NCI-H82 (cell line): ENCODE measurements around the gene BPGM.
A peak's percentile ranks its signal among the peaks of the same experiment; 100 is the strongest.
"Not testable (repeated sequence)": the region's sequence is repeated elsewhere in the genome, so short reads cannot be mapped to it uniquely, and the experiment has no call there.

ENCODE experiments used
- DNase-seq: peaks from one replicate; lab custom pipeline; 2025; lab: John Stamatoyannopoulos, UW

BPGM gene

DNA sequence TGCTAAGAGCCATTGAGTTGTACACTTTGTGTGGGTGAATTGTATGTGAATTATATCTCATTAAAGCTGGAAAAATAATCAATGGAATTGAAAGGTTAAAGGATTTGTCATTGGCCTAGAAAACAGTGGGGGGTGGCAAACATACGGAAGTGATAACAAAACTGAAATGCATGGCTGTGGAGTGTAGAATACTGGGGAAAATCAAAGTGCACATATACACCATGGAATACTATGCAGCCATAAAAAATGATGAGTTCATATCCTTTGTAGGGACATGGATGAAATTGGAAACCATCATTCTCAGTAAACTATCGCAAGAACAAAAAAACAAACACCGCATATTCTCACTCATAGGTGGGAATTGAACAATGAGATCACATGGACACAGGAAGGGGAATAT lies 18.4 kb downstream of the BPGM start:
- not testable (repeated sequence) for DNase-seq

DNA sequence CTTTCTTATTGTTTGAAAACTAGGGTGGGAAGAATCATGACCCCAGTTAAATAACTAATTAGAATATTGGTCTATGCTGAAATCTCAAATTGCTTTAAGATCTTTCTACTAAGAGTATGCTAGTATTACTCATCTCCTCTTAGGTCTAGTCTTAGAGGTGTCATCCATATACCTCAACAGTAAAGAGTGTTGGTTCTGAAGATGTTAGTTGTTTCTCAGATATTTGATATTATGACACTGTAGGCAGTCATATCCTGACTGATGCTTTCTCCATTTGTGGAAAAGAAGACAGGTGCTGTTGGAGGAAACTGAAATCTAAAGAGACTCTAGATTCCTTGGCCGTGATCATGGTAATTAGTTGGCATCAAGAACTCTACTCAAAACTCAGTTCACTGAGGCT lies 21.2 kb downstream of the BPGM start:
- no peak for DNase-seq

DNA sequence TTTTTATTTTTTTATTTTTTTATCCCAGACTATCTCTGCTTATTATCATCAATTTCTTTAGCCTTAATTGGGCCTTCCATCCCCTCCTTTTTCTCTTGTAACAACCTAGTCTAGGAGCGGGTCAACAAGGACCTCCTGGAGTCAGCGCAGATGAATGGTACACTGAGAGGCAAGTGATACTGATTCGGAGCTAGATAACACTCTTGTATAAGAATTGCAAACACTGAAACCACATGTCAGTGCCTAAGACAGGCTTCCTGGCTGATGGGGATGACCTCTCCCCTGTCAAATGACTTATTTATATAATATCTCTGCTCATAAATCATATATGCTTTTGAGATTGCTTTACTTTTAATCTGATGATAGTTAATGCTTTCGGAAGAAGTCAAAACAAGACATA lies 22.7 kb downstream of the BPGM start:
- DNase-seq = no peak

DNA sequence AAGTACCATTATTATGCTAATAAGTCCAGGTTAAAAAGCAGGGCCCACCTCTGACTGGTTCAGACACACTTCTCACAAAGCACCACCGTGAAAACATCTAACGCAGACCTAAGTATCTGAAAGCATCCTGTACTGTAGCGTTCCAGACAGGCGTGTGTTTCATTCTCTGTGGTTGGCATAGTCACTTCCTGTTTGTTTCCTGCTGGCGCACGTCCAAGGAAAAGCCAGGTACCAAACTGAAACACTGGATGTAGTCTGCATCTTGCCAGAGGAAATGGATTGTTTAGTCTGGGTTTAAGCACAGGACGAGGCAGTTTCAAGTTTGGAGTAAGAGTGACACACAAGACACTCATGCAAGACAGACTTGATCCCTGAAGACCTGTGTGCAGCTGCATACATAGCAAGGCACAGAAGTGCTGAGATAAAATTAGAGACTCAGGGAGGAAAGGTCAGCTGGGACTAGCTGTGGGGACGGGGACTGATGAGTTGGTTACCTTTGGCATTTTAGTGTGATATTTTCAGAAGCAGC lies 23.3 kb downstream of the BPGM start:
- no peak for DNase-seq

GRCh38 chr7:134671609-134672008 lies 25.0 kb downstream of the BPGM start:
- no peak for DNase-seq

- DNase-seq = no peak
These were observed 27.8 kb downstream of the BPGM start for GRCh38 chr7:134674424-134674823.

DNA sequence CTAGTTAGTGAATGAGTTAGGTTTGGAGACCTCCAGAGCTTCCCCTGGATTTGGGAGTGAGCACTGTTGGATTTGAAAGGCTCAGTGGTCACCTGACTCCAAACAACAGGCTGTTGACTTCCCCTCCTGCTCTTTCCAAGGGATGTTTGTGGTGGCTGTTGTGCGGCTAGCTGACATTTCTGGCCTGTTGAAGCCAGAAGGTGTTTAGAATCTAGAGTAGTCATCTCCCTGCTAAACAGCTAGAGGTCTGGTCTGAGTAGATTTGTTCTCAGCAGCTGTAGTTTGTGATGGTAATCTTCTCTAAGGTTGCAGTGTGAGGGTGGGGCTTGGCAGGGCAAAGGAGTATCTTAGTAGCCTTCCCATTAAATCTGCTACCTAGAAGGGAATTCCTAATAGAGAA lies 30.1 kb downstream of the BPGM start:
- no peak for DNase-seq

DNA sequence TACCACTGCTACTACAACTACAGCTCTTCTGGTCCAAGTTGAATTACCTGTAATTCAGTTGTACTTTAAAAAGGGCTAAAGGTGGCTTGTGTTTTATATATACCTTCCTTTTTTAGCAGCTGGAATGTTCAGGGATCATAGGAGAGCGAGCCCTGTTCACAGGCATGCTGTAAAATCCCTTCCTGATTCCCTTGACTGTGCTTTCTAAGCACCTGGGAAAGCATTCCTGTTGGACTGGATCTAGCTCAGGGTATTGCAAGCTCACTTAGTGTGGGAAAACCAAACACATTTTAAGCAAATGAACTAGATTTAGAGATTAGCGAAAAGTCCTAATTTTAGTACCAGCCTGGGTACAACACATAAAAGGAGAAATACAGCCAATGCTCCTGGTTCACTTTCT lies 31.5 kb downstream of the BPGM start:
- no peak for DNase-seq

- no peak for DNase-seq
These were observed 32.4 kb downstream of the BPGM start for GRCh38 chr7:134679006-134679405.

- no peak for DNase-seq
These were observed 37.5 kb downstream of the BPGM start for GRCh38 chr7:134684165-134684564.

DNA sequence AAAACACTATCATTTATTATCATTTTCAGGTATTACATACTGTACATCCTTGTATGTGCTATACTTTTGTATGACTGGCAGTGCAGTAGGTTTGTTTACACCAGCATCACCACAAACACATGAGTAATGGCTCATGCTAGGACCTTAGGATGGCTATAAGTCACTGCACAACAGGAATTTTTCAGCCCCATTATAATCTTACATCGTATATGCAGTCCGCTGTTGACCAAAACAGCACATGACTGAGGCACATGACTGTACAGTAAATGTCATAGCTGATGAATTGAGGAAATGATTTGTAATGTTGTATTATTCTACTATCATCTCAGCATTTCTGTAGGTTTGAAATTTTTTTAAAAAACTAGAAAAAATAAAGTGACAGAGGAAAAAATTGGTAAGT lies 38.6 kb downstream of the BPGM start:
- DNase-seq = no peak

GRCh38 chr7:134686786-134687185 lies 40.1 kb downstream of the BPGM start:
- peak; percentile 6 for DNase-seq

GRCh38 chr7:134689550-134689949 lies 42.9 kb downstream of the BPGM start:
- DNase-seq = not testable (repeated sequence)

- DNase-seq = no peak
These were observed 43.4 kb downstream of the BPGM start for GRCh38 chr7:134690016-134690415.

DNA sequence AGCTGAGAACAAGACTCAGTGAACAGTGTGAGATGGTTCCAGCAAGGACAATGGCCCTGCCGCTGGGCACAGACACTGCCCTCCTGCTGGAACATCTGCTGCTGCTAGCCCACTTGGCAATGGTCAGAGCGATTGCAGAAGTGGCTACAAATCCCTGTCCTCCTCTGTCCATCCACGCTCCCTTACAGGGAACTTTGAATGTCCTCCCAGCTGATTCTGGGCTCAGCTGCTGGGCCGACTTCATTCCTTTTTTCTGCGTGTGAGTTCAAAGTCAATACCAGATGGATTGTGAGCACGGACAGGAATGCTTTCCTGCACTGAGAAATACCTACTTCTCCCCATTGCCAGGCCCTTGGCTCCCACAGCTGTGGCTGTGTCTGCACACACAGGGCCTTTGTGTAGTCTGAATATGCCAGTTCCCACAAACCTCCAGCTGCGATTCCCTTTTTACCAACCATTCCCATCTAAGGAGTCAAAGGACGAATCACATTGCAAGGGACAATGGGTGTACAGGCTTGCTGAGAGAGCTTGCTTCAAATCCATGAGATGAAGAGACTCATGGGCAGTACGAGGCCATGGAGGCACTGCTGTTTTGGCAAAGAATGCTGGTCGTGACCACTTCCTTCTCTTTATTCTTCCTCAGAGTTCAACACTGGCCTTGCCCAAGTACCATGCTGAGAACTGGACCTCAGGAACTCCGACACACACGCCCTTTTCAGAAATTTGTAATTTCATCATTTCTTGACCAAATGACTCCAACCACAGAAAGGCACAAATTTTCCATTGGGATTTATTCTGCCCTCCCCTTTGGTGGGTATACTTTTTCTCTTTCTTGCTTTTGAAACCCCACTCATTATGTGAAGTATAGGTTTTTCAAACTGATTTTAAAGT lies 44.2 kb downstream of the BPGM start:
- no peak for DNase-seq

GRCh38 chr7:134691546-134692343 lies 45.1 kb downstream of the BPGM start:
- DNase-seq = no peak

GRCh38 chr7:134692344-134692705 lies 45.7 kb downstream of the BPGM start:
- DNase-seq = no peak

DNA sequence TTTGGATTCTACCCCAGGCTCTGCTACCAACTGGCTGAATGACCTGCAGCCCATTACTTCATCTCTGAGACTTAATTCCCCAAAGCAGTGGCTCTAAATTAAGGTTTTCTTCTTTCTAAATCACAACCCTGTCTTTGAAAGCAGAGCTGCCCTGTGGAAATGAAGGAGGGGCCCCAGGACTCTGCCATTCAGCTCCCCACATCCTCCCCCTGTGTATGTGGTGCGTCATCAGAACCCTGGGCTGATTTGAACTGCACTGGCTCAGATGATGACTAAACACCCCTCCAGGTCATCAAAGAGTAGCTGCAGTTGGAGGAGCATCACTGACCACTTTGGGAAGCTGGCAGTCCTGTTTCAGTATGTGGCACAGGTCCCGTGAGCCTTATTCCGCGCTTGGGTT lies 46.6 kb downstream of the BPGM start:
- DNase-seq = no peak

DNA sequence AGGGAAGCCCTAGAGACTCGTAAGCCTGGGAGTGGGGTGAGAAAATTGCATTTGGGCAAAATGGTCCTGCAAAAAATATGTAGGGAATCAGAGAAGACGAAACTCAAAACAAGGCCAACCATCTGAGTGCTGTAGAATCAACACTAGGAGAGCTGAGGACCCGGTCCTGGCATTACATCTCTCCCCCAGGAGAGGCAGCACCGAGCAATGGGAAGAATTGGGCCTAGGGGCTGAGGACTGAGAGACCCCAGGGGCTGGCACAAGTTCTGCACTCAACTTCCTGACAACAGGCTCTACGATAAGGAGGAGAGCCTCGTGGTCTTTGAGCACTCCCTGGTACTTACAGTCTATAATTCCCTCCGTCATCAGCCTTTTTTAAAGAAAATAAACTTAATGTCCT lies 47.6 kb downstream of the BPGM start:
- DNase-seq = peak; percentile 29

DNA sequence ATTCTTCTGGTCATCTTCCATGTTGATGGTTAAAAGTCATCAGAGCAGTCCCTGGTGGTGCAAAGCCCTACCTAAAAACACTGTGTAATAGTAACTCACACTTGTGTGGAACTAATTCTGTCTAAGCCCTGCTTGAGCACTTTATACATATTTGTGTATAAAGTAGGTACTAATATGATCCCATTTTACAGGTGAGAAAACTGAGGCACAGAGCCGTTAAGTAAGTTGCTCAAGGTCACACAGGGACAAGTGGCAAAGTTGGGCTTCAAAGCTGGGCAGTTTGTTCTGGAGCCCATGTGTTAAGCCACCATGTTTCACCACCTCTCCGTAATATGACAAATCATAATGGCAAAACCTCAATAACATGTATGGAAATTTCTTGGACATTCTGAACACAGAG lies 48.1 kb downstream of the BPGM start:
- no peak for DNase-seq

DNA sequence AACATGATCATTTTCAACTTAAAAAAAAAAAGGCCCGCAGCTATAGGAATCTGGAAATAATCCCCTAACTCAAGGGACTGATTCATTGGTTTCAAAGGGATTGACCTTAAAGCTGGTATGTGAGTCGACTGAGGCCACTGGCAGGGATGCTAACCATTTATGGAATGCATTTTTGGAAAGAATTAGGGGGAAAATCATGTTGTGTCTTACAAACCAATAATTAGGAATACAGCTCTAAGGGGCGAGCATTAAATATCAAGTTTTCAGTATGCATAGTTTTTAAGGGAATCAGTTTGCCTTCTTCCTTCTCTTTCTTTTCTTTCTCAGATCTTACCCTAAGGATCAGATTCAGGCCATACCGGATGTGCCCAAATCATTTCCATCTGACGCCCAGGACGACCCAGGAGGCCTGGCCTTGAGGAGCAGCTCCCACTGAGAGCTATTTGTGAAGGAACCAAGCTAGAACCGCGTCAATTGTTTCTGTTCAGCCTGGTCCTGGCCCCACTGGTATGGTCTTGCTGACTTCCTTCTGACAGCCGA lies 48.7 kb downstream of the BPGM start:
- DNase-seq = no peak

GRCh38 chr7:134696261-134696660 lies 49.6 kb downstream of the BPGM start:
- DNase-seq = no peak
